Left cardiac atrium (tissue), 4 donors: Measurements from ENCODE around the gene HNRNPAB. TPM values are rescaled to one million over a fixed set of nuclear protein-coding genes. Genes with fewer than 3 reads are reported as not detected.
"Not testable (repeated sequence)": the region's sequence is repeated elsewhere in the genome, so short reads cannot be mapped to it uniquely, and the experiment has no call there.

ENCODE experiments used
- ATAC-seq, 2 donors: fragments of 200-7000 bp; cut with Tn5 transposase; one replicate each; pipeline ENCODE4 v1.9.1; 2020; ENCODE audit warnings: mild to moderate bottlenecking in 2 of 2, moderate library complexity in 2 of 2
- DNase-seq: peaks from one replicate; pipeline ENCODE4 v3.0.0-alpha.2; 2020
- intact Hi-C, 2 donors: fragments of 100-400 bp; cut with DNase I; formaldehyde crosslinking; loops; one replicate each; pipeline versions ENCODE4 v1.14.1 to v1.15.1; 2022 to 2023
- total RNA-seq, 2 donors: library from RNA; stranded (reverse); fragmentation: NEBNext Ultra II Directional; extraction: Animal tissue kit (Norgen Biotek cat#: 25700); gene quantifications; one replicate each; pipeline ENCODE4 v1.2.1, GENCODE V29; 2021
- donor health status: DM: no; HTN: yes; CAD: no.
- donor health status: DM: no; HTN: yes; CAD: no; lungs with severe emphysema.
- donor health status: DM: yes; HTN: yes; CAD: no.
- donor health status: Dilated cardiomyopathy.

HNRNPAB gene
- total RNA-seq, 2 donors from 2014 or later, result 81.3 to 141 TPM

DNA sequence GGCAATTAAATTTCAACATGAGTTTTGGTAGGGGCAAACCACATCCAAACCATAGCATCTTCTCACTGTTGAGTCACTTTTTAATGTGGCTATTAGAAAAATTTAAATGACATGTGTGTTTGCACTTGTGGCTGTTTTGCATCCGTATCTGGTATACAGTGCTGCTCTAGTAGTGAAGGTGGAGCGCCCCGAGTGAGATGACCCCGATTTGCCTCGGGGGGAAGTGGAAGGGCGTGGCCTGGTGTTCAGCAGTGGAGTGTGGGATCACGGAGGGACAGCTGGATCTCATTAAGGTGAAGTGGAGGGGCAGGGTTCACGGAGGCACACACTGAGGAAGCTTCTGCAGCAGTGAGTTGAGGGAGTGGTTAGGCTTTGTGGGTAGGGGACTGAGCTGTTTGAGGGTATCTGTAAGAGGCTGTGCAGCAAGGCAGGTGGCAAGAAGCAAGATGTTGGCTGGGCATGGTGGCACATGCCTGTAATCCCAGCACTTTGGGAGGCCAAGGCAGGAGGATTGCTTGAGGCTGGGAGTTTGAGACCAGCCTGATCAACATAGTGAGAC lies 11.0 kb upstream of the HNRNPAB start:
- DNase-seq, result no peak
- intact Hi-C loops, result no loop called here
- ATAC-seq, result no peak

DNA sequence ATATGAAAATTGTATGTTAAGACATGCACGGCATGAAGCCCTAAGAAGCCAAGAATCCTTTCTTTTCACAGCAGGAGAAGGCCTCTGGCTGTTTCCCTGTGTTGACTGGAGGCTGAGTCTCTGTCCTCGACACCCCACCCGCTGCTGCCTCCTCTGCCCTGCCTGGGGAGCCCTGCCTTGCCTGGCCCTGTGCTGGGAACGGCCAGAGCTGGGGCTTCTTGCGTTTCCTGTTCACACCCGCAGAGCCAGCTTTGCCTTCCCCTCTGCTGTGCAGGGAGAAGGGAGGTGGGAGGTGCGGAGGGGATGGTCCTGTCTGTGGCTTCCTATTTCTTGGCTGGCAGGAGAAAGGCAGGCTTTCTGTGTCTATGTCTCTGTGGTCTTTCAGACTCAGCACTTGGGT lies 10.3 kb upstream of the HNRNPAB start:
- ATAC-seq (no peak), DNase-seq (no peak)
- intact Hi-C loops, result no loop called here

DNA sequence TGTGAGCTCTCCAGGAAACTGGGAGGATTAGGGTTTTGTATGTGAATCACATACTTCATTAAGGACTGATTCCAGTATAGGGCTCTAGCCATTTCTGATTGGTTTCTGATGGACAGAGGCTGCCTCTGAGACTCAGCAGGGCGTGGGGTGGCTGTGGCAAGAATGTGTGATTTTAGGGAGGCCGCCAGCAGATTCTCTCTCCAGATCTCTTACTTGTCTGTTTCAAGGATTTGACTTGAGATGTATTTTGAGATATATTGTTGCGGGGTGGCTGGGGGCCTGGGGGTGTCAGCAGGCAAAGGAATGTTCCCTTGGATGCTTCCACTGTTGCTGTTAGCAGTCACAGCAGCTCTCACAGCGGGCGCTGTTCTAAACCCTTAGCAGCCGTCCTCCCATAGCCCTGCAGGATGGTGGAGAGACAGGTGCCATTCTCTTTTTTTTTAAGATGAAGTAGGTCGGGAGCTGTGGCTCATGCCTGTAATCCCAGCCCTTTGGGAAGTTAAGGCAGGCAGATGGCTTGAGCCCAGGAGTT lies 8.0 kb upstream of the HNRNPAB start:
- no peak for DNase-seq
- intact Hi-C loops, result no loop called here
- ATAC-seq, result no peak

DNA sequence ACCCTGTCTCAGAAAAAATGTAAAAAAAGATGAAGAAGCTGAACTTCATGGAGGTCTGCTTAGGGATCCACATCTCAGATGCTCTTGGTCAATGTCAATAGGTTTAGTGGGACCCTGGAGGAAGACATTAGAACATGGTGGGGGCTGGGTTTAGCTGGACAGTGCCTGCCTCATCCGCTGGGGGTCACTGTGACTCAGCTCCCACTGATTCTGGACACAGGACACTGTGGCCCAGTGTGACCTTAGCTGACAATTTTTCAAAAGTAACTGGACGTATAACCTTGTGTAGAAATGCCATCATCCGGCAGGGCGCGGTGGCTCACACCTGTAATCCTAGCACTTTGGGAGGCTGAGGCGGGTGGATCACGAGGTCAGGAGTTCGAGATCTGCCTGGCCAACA lies 7.3 kb upstream of the HNRNPAB start:
- intact Hi-C loops, result no loop called here
- DNase-seq (no peak), ATAC-seq (no peak)

DNA sequence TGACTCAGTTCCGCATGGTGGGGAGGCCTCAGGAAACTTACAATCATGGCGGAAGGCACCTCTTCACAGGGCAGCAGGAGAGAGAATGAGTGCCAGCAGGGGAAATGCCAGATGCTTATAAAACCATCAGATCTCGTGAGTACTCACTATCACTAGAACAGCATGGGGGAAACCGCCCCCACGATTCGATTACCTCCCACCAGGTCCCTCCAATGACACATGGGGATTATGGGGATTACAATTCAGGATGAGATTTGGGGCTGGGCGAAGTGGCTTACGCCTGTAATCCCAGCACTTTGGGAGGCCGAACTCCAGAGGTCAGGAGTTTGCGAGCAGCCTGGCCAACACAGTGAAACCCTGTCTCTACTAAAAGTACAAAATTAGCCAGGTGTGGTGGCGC lies 6.2 kb upstream of the HNRNPAB start:
- DNase-seq, ATAC-seq, intact Hi-C loops: not testable (repeated sequence)

DNA sequence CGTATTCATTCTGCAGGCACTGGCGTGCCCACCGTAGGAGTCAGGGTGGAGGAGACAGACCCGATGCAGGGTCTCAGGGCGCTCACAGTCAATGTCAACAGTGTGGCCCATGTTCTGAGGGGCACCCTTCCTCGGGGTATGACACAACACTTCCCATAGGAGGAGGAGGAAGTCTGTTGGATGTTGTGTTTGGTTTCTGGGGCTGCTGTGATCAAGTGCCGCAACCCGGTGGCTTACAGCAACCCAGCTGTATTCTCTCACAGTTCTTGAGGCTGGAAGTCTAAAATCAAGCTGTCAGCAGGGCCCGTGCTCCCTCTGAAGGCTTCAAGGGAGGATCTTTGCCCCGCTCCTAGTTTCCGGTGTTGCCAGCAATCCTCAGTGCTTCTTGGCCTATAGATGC lies 5.6 kb upstream of the HNRNPAB start:
- DNase-seq (no peak), ATAC-seq (no peak)
- intact Hi-C loops, result no loop called here

DNA sequence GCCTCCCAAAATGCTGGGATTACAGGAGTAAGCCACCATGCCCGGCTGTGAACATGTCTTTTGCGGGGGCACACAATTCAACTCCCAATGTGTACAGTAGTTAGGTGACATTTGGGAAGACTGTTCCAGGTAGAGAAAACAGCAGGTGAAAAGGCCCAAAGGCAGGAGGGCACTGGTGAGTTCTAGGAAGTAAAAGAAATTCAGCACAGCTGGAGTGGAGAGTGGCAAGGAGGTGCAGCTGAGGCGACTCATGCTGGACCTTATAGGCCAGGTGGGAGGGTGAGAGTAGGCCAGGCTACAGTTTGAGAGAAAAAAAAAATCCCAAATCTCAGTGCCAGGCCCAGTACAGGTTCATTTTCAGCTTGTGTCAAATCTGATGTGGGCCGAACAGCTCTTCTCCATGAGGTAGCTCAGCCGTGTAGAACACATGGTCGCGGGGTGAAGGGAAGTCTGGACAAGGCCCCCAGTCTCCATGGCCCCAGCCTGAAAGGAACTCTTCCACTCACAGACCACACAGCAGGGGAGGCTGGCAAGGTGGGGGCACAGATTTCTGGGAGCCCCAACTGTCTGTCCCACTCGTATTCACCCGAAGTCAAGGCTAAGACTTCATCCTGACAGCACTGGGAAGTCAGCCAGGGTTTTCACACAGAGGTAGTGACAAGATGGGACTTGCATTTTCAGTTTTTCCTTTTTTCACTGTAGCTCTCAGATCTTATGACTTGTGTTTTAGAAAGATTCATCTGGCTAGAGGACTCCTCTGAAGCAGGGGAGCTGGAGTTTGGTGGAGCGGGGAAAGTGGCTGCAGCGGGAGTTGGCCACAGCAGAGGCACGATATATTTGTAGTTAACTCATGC lies 4.5 kb upstream of the HNRNPAB start:
- ATAC-seq (no peak), DNase-seq (no peak)
- intact Hi-C loops, result no loop called here

DNA sequence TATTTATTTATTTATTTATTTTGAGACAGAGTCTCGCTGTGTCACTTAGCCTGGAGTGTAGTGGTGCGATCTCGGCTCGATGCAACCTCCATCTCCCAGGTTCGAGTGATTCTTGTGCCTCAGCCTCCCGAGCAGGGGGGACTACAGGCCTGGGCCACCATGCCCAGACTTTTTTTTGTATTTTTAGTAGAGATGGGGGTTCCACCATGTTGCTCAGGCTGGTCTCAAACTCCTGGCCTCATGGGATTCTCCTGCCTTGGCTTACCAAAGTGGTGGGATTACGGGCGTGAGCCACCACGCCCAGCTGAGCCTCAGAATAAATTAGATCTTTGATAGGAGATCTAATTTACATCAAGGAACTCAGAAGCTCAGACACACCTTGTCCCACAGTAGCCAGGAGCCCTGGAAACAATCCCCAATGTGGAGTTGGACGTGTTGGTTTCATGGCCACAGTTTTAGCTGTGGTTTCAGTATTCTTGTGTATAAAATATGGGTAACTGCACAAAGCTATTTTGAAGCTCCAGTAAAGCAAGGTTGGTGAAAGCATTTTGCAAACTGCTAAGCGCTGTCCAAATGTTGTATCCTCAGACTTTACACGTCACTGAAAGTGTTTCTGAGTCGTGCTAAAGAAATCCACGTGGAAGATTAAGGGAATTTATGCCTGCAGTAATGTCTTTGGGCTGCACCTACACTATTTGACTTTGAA lies 3.0 kb upstream of the HNRNPAB start:
- intact Hi-C loops, result no loop called here
- no peak for ATAC-seq
- no peak for DNase-seq

DNA sequence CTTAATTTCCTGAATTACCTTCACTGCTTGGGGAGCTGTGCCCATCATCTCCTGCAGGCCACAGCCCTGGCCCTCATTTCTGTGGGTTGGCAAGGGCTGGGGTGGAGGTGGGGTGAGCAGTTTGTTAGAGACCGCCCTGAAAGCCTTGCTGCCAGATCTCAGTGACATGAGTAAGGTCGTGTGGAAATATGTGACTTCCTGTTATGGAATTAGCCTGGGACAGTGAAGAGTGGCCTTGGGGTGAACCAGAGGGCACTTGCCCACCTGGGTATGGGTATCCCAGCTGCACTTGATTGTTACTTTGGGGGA lies 2.5 kb upstream of the HNRNPAB start:
- intact Hi-C loops, result no loop called here

DNA sequence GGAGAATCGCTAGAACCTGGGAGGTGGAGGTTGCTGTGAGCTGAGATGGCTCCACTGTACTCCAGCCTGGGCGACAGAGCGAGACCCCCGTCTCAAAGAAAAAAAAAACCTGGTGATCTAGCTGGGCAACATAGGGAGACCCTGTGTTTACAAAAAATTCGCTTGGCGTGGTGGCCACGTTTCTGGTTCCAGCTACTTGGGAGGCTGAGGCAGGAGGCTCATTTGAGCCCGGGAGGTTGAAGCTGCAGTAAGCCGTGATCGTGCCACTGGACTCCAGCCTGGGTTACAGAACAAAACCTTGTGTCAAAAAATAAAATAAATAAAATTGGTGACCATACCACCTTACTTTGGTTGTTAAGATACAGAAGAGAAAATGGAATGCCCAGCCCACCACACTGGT lies 1.8 kb upstream of the HNRNPAB start:
- DNase-seq (no peak), ATAC-seq (no peak)
- intact Hi-C loops, result no loop called here

More for the DNA sequence above, 2.5 kb upstream of the HNRNPAB start:
- DNase-seq, result no peak
- ATAC-seq, result no peak

DNA sequence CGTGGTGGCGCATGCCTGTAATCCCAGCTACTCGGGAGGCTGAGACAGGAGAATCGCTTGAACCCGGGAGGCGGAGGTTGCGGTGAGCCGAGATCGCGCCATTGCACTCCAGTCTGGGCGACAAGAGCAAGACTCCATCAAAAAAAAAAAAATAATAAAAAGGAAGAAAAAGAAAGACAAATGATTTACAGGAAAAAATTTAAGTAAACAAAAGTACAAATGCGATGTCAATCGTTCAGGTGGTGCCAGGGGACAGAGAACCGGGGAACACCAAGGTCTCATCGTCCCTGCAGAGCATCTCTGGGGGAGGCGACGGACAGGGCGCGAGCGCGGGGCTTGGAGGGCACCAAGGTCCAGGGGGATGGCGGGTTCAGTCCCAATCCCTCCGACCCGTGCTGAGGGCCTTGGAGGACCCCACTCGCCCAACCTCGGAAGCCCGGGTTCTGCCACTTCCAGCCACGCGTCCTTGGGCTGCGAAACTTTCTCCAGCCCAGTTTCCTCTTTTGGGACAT lies 607 bp upstream of the HNRNPAB start:
- ATAC-seq (peak in 1 of 2 donors; percentile 5), DNase-seq (no peak)
- intact Hi-C loops, result no loop called here

DNA sequence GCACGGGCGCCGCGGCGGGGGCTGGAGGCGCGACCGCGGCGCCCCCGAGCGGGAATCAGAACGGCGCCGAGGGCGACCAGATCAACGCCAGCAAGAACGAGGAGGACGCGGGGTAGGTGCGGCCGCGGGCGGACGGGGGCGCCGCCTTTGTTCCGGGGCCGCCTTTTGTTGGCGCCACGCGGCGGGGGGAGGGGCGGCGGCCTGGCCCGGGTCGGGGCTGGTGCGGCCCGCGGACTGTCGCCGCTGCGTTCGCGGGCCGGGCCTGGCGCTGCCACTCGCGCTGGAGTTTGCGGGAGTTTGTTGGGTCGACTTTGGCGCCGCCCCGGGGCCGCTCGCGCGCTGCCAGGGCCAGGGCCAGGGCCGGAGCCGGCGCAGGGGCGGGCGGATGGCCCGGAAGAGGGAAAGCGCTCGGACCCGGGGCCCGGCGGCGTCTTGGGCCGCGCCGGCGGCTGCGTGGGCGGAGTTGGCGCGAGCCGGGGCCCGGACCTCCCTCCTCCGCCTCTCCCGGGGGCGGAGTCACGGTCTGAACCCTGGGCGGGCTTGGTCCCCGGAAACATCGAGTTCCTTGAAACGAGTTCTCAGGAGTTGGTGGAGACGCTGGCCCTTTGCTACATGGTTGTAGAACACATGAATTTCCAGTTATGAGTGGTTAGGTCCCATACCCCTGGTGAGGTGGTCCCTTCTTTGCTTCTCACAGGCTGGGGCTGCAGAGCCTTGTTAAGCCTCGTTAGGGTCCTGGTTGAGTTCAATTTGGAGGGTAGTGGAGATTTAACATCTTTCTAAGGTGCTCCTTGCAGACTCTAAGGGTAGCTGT lies 809 bp downstream of the HNRNPAB start:
- DNase-seq (peak; percentile 84), ATAC-seq (peak; percentile 68 to 78)
- intact Hi-C loops, result no loop called here

DNA sequence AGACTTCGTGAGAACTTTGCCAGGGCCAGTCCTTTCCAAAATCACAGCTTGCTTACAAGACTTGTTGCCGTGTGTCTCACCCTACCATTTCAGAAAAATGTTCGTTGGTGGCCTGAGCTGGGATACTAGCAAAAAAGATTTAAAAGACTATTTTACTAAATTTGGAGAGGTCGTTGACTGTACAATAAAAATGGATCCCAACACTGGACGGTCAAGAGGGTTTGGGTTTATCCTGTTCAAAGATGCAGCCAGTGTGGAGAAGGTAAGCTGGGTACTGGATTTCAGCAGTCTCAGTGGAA lies 1.4 kb downstream of the HNRNPAB start:
- DNase-seq (no peak), ATAC-seq (no peak)
- intact Hi-C loops, result no loop called here

DNA sequence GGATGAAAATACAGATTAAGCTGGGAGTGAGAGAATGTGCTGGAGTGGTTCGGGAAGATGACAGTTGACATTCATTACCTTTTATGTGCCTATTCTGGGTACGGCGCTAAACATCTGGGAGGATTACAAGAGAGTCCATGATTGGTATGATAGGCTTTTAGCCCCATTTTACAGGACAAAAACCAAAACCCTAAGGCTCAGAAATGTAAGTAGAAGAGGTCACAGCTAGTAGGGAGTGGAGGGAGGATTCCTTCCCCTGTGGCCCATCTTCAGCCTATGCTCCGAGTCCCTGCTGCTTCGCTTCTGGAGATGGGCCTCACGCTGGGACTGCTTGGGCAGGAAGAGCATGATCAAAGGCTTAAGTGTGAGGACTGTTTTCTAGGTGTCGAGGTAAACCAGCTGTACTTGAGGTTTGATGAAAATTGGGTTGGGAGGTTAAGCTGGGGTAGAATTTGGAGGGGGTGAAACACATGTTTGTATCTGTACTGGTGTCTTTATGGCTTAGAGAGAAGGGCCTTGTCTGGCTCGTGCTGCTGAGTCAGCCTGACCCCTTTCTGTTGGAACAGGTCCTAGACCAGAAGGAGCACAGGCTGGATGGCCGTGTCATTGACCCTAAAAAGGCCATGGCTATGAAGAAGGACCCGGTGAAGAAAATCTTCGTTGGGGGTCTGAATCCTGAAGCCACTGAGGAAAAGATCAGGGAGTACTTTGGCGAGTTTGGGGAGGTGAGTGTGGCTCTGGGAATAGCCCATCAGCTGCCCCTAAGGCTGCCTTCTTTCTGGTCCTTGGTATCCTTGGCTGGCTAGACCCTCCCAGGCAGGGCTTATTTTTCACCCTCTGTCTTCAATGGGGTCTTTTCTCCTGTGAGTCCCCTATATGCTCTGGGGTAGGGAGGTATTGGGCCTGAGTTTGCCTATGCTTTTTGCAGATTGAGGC lies 2.1 kb downstream of the HNRNPAB start:
- intact Hi-C loops, result no loop called here
- peak; percentile 27 for DNase-seq
- ATAC-seq, result no peak

DNA sequence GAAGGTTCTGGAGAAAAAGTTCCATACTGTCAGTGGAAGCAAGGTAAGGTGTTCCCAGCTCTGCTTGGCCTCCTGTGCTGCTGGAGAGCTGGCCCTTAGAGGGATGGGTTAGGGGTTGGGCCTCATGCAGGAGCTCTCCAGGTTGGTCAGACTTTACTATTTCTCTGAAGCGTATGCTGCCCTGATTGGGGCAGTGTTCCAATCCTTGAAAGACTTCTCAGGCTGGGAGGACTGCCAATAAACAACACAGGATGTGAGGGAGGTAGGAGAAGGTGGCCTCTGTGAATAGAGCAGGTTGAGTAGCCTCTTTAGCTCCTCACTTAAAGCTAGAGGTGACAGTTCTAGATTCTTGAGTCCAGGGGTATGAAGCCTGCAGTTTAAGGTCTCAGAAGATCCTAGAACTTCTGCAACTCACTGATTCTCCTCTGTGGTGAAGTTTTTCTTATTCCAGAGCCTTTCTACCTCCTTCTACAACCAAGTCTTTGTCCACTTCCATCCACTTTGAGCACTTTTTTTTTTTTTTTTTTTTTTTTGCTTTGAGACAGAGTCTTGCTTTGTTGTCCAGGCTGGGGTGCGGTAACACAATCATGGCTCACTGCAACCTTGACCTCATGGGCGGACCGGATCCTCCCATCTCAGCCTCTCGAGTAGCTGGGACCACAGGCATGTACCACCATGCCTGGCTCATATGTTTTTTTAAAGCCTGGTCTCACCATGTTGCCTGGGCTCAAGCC lies 3.0 kb downstream of the HNRNPAB start:
- intact Hi-C loops, result no loop called here
- ATAC-seq (peak in 1 of 2 donors; percentile 1), DNase-seq (peak; percentile 13)

DNA sequence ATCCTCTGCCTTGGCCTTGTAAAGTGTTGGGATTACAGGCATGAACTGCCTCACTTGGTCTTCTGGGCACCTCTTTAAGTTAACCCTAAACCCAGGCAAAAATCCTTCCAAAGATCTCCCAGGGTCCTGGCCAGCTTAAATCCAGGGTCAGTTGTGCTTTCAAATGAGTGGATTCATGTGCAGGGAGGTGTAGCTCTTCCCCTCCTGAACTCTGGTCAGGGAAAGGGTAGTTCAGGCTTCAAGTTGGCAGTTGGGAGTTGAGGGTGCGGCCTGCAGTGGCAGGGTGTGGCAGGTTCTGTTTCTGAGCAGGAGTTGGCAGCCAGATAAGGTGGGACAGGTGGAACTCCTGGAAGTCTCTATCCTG lies 3.6 kb downstream of the HNRNPAB start:
- DNase-seq (no peak), ATAC-seq (no peak)
- intact Hi-C loops, result no loop called here

DNA sequence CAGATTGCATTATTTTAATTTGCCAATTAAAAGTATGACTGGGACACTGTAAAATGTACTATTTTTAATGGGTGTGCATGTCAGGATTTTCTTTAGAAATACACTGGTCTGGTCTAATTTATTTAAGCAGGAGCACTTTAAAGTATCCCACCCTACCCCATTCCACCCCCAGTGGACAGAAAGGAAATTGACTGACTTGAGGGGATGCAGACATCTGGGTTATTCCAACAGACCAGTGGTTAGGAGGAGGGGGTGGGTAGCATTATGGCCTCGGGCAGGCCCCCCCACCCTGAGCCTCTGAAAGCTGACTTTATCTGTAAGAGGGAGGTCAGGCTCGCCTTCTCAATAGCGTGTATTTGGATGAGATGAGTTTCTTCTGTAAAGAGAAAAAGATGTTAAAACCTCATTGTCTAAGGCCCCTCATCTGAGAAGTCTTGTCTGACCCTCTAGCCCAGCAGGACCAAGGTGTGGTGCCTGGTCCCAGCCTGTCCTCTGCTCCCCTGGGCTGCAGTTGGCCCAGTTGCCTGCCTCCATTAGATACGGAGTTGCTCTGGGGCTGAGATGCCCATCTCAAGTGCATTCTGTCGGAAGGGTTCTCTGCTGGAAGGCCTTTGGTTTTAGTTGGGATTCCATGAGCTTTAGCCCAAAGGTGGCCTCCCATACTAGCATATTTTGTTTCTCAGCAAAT lies 4.4 kb downstream of the HNRNPAB start:
- intact Hi-C loops, result no loop called here
- no peak for ATAC-seq
- peak; percentile 9 for DNase-seq
